Right lobe of liver (tissue), 4 donors: ENCODE measurements around the gene KAT6B.

Source experiments
- CTCF ChIP-seq, 4 donors: fragments of 200-600 bp in 3 of 4; fragments of 450-650 bp in 1 of 4; IDR thresholded peaks; one replicate each; pipeline versions ENCODE4 v1.5.1 to v1.8.0; 2016 to 2022; ENCODE audit warnings: antibody characterized with exemption in 4 of 4, mild to moderate bottlenecking in 2 of 4
- POLR2A ChIP-seq: fragments of 450-650 bp; IDR thresholded peaks from one replicate; pipeline ENCODE4 v1.6.1; 2017; ENCODE audit warnings: antibody characterized with exemption, mild to moderate bottlenecking
- donor health status: DM: no; HTN: no; CAD: no.
- donor health status: DM: no; HTN: no; CAD: no.
- donor health status: DM: no; HTN: yes; CAD: no.

GRCh38 chr10:74883428-74883827 is 57.0 kb downstream of the KAT6B start:
- no peak for TF ChIP-seq POLR2A
- no peak for TF ChIP-seq CTCF (IDR thresholded peaks at IDR 0.05)
